Measurements from ENCODE around the gene NDUFC1.
A peak's percentile ranks its signal among the peaks of the same experiment; 100 is the strongest.
"Not testable (repeated sequence)": the region's sequence is repeated elsewhere in the genome, so short reads cannot be mapped to it uniquely, and the experiment has no call there.

The NDUFC1 gene

DNA sequence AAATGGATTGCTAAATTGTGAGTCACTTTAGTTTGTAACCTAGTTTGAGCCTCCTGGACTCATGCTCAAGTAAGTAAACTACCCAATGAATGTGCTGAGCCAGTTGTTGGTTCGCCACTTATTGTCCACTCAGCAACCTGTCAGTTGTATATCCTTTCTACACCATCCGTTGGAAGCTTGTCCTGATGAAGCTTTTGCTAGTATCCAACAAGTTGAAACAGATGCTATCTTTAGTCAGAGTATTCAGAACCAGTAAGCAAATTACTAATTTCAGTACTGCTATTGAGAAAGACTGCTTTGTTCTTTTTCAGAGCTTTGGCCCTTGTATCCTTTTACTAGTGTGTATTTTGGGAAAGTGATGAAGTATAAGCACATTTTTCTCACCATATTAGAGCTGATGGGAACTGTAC, 5.3 kb downstream of the NDUFC1 start:
- no peak for DNase-seq (ENCODE audit: low read depth)

GRCh38 chr4:139295942-139296299, 6.4 kb downstream of the NDUFC1 start:
- no peak for DNase-seq (ENCODE audit: low read depth)

- DNase-seq (ENCODE audit: low read depth), result peak; percentile 85
These were observed 6.9 kb downstream of the NDUFC1 start for GRCh38 chr4:139295206-139295941.

DNA sequence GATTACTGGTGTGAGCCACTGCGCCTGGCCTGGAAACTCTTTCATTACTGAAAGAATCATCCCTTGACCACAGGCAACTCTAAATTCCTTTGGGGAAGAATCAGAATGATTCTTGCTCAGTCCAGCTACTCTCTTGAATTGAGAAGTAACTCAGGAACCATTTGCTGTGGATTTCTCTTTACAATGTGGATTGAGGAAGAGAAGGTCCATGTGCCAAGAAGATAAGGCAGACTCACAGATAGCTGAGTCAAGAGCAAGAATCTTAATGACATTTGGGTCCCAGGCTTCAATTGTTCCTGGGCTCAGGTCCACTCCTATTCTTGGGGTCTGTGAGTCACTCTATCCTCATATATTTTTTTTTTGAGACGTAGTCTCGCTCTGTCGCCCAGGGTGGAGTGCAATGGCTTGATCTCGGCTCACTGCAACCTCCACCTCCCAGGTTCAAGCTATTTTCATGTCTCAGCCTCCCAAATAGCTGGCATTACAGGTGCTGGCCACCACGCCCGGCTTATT, 16.0 kb downstream of the NDUFC1 start:
- DNase-seq (ENCODE audit: low read depth), result no peak

DNA sequence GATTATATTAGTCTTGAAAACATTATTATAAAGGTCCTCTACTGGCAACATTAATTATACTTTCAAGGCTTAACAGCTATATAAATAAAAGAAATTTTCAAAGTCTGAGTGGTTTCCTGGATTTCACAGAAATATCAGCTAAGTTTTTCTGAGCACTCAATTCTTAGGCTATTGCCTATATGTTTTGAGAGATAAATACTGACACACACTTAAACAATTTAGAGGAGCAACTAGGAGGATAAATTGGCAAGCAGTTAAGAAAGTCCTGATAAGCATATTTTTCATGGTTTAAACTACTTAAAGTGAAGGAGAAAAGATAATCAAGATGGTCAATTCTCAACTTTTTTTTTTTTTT, 19.6 kb downstream of the NDUFC1 start:
- no peak for DNase-seq (ENCODE audit: low read depth)

GRCh38 chr4:139282065-139282720, 20.1 kb downstream of the NDUFC1 start:
- DNase-seq (ENCODE audit: low read depth), result no peak

GRCh38 chr4:139279760-139280620, 22.3 kb downstream of the NDUFC1 start, which contains the start of gene MGARP:
Gene MGARP (minus strand): TSS chr4:139280225. CDS start chr4:139280158, 67 bp downstream.
- no peak for DNase-seq (ENCODE audit: low read depth)

DNA sequence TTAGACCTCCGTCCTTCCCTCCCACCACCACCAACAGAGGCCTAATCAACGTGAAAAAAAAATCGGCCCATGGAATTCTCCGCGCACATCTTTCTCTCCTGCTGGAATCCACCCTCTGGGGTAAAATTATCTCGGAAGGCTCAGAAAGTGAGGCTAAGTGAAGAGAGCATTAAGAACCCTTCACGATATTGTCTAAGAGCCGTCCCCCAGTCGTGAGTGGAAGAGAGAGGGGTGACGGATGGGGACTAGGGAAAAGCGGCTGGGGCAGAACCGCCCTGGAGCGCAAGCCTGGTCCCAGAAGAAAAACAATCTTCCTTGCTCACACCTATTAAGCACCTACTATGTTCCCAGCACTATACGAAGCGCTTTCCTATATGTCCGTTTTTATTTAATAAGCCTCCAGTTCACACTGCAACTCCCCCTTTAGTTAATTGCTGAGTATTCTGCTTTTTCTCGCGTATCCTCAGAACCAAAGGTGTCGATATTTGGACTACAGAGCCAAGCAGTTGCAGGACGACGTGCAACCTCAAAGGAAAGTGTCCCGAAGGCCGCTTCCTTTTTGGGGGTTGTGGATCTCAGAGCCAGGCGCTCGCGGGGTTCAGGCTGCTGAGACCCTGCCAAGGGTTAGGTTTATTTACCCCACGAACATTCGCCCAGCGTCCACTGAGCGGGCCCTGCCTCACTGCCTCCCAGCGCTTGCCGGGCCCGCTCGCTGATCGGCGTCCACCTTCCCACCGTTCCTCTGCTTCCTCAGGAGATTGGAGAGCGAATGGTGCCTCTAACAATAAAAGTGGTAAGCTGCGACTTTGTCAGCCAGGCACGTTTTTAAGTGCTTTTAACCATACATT, 23.1 kb downstream of the NDUFC1 start:
- DNase-seq (ENCODE audit: low read depth), result no peak

GRCh38 chr4:139278485-139278884, 23.8 kb downstream of the NDUFC1 start:
- DNase-seq (ENCODE audit: low read depth), result no peak

DNA sequence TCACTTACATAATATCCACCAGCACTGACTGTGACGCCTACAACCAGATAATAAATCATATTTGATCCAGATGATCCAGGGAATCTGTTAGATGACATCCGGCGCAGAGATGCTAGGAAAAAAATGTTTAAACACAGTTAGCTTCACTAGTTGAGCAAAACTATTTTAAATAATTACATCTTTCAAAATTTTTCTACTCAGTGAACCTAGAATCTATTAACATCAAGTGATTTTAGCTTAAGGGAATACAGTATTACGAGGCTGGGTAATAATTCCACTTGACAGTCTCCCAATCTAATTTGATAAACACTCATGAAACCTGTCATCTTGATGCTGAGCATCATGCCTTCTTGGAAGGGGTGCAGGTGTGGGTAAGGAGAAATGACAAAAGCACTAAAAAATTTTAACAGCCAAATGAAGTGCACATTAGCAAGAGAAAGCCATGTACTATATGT, 27.0 kb downstream of the NDUFC1 start:
- DNase-seq (ENCODE audit: low read depth), result no peak

DNA sequence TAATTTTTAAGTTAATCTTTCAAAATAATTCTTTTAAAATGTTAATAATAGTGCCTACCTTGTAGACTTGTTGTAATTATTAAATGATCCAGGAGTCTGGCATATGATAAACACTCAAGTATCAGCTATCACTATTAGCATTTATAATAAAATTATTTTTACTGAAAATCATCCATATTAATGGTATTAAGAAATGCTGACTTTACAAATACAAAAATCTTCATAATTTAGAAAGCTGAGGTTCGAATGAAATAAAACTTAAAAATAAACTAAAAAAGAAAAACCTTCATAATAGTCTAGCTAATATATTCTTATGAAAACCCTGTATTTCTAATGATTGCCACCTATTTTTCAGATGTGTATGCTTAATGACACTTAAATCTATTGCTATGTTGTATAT, 27.5 kb downstream of the NDUFC1 start:
- no peak for DNase-seq (ENCODE audit: low read depth)

DNA sequence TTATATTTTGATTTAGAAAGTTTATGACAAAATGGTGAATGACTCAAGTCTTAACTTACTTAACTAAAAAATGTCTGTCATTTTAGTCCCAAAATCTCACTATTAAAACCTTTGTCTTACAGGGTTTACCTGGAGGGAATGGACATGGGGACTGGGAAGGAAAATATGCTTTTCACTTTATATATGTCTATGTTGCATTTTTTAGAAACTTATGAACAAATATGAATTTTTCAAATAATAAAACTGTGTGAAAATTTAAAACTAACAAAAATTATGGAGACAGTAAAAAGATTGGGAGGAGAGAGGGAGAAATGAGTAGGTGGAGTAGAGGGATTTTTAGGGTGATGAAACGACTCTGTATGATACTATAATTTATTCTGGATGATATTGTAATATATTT, 28.4 kb downstream of the NDUFC1 start:
- DNase-seq (ENCODE audit: low read depth), result no peak

DNA sequence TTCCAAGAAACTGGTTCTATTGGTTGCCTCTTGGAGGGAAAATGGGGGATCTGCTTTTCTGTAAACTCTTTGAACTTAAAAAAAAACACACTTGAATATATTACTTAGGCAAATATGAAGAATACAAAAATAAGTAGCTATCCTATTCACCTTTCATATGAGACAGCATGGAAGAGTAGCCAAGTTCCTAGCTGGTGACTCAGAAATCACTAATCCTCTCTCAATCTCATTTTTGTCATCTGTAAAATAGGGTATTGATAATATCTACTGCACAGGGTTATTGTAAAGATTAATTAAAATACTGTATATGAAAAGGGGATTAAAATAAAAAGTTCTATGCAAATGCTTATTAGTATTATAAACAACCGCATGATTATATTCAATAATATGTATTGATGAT, 35.0 kb downstream of the NDUFC1 start:
- DNase-seq (ENCODE audit: low read depth), result no peak

GRCh38 chr4:139266583-139267257, 35.6 kb downstream of the NDUFC1 start:
- DNase-seq (ENCODE audit: low read depth), result peak; percentile 37

GRCh38 chr4:139266208-139266582, 36.1 kb downstream of the NDUFC1 start:
- no peak for DNase-seq (ENCODE audit: low read depth)

DNA sequence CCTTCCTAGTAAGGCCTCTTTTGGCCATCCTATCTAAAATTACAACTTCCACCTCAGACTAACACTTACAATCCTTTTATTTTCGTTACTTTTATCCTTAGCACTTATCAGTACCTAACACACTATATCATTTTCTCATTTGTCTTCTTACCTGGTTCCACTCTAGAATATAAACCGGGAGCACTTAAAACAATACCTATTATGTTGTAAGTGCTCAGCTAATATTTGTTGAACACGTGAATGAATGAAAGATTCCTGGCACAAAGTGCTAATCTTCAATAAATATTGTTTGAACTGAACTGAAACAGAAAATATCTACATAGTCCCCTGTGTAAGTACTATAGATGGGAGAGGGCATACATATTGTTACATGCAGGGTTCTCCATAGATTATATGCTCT, 36.6 kb downstream of the NDUFC1 start:
- no peak for DNase-seq (ENCODE audit: low read depth)

- DNase-seq (ENCODE audit: low read depth), result no peak
These were observed 45.9 kb downstream of the NDUFC1 start for GRCh38 chr4:139256349-139256748.

DNA sequence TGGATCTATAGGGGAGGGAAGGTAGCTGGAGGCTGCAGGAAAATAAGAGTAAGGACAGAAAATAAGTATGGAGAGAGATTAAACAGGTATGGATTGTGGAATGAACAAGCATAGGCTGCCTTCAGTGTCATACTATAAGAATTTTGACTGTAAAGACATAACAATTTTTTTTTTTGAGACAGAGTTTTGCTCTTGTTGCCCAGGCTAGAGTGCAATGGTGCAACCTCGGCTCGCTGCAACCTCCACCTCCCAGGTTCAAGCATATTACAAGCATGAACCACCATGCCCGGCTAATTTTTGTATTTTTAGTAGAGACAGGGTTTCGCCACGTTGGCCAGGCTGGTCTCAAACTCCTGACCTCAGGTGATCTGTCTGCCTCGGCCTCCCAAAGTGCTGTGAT, 46.7 kb downstream of the NDUFC1 start:
- not testable (repeated sequence) for DNase-seq (ENCODE audit: low read depth)

DNA sequence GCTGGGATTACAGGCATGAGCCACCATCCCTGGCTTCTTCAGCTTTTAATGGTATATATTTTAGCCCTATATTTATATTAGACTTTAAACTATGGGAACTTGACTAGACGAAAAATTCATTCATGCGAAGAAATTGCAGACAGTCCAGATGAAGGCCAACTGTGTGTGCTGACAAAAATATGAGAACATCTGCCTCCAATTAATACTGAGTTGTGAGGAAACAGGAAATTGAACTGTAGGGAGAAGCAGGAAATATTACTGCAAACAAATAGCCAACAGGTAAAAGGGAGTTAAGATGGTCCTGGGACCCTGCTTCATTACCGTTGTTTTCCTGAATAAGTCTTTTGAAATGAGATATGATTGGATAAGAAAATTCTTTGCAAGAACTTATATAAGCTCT, 48.6 kb downstream of the NDUFC1 start:
- no peak for DNase-seq (ENCODE audit: low read depth)

GRCh38 chr4:139253046-139253445, 49.2 kb downstream of the NDUFC1 start:
- DNase-seq (ENCODE audit: low read depth), result no peak

DNA sequence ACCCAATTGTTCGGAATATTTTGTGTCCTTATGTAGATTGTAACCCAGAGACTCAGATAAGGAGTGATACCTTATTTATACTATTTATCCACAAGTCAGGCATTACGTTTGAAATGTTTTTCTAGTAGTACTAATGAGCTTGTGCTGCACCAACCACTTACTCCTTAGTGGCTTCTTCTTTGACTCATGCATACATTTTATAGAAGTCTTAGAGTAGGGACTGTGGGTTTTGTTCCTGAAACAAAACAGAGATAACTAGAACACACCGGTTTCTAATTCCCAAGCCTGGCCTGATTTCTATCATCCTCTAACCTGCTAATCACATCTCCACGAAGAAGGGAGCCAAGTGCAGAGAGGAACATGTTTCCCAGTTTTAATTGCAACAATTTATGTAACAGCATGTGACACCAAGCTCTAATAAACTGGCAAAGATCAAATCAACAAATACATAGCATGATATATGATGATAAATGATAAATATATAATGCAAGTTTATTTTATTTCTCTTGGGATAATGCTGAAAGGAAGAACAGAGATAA, 54.5 kb downstream of the NDUFC1 start:
- DNase-seq (ENCODE audit: low read depth), result no peak

All from CMK (cell line).